Endometrial microvascular endothelial cells (primary cell): Measurements from ENCODE around the gene INTS11. TPM values are rescaled to one million over a fixed set of nuclear protein-coding genes. Genes with fewer than 3 reads are reported as not detected.

Source experiments
- in situ Hi-C: cut with HindIII; loops from 2 replicates; pipeline ENCODE4 v1.10.0; 2017; ENCODE audit warnings: low sequenced_read_pairs, low pct_unique_long_range_greater_than_20kb; ENCODE audit errors: inconsistent ontology term
- total RNA-seq: library from RNA; depleted of rRNA; stranded (reverse); fragments of >200 nt; gene quantifications from one replicate; pipeline ENCODE4 v1.2.3, GENCODE V29; 2015; ENCODE audit errors: inconsistent ontology term

INTS11 gene
- total RNA-seq, 1 donor from 2014 or later = 99.3 TPM

DNA sequence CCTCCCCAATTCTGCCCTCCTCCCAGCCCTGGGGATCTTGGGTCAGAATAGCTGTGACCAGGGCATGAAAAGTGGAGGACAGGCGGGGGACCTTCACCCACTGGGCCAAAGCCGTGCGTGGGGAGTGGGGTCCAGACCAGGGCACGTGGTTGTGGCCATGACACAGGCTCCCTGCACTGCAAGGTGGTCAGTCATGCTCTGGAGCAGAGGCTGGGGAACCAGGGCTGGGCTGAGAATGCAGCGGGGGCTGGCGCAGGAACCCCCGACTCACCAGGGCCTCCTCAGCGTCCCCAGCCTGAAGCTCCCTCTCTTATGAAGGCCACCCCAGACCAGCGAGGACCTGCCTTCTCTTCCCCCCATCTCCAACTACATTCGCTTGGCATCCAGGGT, 22.0 kb upstream of the INTS11 start:
- in situ Hi-C loops = no loop called here

DNA sequence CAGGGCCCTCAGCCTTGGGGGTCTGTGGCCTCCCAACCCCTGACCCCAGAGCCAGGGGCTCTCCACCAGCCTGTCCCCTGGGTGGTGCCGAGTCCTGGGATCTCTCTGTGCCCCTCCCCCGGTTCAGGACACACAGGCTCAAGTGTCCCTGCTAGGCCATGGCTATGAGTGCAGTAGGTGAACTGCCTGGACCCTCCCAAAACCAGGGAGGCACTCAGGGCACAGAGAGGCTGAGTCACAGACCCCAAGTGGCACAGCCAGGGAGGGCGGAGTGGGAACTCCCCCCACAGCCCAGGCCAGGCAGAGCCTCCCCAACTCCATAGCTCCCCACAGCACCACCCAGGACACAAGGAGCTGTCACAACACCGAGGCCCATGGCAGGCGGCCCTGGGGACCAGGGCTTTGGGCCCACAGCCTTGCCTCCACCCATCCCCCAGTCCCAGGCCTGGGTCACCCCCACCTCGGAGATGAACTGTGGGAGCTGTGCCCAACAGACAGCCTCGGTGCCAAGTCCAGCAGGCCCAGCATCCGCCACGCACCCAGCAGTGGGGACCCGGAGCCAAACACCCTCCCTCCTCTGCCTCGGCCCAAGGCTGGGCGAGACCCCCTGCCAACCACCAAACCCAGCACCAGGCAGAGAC, 21.5 kb upstream of the INTS11 start:
- in situ Hi-C loops = no loop called here

DNA sequence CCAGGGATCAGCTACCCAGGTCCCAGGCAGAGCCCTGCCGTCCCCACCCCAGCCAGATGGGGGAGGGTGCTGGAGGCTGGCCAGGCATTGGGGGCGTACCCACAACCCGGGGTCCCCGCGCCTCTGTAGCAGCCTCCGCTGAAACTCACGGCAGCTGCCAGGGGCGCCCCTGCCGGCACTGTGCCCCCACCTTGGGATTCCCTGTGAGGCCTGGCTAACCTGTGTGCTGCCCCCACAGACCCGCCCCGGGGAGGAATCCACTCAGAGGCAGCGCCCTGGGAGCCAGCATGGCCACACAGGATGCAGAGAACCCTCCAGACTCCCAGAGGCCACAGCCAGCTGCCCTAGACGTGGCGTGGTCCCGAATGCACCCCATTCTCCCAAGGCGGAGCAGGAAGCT, 20.9 kb upstream of the INTS11 start:
- in situ Hi-C loops = no loop called here

GRCh38 chr1:1344655-1345361, 20.3 kb upstream of the INTS11 start:
- in situ Hi-C loops = no loop called here

- in situ Hi-C loops = no loop called here
Observed at GRCh38 chr1:1343811-1344421, 19.5 kb upstream of the INTS11 start.

GRCh38 chr1:1342584-1343115, 18.2 kb upstream of the INTS11 start:
- in situ Hi-C loops = no loop called here

GRCh38 chr1:1342061-1342562, 17.7 kb upstream of the INTS11 start:
- in situ Hi-C loops = no loop called here

DNA sequence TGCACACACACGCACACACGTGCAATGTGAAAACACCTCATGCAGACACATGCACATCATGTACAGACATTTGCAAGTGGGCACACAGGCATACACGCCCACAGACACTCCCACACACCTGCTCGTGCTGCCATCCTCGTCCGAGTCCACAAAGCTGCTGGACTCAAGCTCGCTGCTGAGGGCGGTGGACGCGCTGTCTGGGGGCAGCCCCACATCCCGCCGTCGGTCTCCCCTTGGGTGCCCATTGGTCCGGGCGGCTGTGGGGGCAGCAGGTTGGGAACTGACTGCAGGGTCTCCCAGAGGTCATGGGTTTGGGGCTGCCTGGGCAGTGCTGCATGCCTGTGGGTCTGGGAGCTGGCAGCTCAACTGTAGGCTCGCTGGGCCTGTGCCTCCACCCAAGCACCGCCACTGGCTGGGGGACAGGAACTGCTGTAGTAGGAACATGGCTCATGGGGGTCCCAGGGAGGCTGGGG, 17.1 kb upstream of the INTS11 start:
- in situ Hi-C loops = no loop called here

GRCh38 chr1:1340791-1341548, 16.5 kb upstream of the INTS11 start:
- in situ Hi-C loops = no loop called here

GRCh38 chr1:1340185-1340584, 15.7 kb upstream of the INTS11 start:
- in situ Hi-C loops = no loop called here

- in situ Hi-C loops = no loop called here
Observed at GRCh38 chr1:1338278-1338677, 13.8 kb upstream of the INTS11 start.

- in situ Hi-C loops = no loop called here
Observed at GRCh38 chr1:1337793-1338147, 13.3 kb upstream of the INTS11 start.

DNA sequence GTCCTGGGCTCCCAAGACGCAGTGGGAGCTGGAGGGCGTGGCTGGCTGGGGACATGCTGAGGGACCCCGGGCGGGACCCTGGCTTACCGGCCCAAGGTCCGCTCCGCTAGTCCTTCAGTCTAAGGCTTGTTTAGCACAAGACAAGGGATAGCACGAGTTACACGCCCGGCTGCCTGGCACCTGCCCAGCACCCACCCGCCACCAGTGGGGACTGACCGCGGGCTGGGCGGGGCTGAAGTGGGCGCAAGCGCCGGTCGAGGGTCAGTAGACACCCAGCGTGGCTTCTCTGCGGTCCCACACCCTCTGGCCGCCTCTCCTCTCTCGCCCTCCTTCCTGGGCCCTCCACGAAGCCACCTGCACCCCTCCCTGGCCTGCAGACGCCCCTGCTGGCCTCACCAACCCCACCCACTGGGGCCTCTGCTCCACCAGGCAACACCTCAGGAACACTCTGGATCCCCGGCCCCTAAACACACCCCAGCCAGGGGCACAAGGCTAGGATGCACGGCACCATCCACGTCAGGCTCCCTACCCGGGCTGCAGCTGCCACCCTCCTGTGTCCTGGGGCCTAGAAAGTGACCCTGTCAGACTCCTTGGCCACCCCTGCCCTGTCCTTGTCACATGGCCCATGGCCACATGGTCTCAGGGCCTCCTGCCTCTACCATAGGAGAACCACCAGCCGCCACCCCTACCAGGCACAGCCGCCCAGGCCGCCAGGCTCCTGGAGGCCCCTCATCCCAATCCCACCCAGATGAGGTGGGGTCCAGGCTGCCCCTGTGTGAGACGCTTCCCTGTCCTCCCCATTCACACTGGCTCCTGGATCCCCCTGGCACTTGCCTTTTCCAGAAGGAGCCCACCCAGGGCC, 12.7 kb upstream of the INTS11 start:
- in situ Hi-C loops = no loop called here

- in situ Hi-C loops = no loop called here
Observed at GRCh38 chr1:1336446-1336845, 12.0 kb upstream of the INTS11 start.

DNA sequence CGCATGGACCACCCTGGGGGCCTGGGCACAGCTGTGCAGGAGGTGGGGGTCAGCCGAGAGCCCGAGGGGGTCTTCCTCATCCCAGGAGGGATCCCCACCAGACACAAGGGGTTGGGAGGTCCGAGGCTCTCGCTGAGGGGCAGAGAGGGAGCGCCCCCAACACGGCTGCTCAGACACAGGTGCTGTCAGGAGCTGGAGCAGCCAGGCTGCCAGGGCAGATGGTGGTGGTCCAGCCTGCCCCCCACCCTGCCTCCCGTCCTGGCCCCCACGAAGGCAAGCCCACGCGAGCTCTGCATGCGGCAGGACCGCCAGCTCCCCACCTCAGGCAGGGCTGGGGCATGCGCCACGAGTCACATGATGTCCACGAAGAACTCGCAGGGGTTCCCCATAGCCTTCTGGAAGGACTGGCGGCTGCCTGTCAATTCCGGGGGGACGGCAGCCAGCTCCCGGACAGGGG, 11.4 kb upstream of the INTS11 start:
- in situ Hi-C loops = no loop called here

- in situ Hi-C loops = no loop called here
Observed at GRCh38 chr1:1335283-1335682, 10.8 kb upstream of the INTS11 start.

GRCh38 chr1:1334835-1335234, 10.4 kb upstream of the INTS11 start:
- in situ Hi-C loops = no loop called here

DNA sequence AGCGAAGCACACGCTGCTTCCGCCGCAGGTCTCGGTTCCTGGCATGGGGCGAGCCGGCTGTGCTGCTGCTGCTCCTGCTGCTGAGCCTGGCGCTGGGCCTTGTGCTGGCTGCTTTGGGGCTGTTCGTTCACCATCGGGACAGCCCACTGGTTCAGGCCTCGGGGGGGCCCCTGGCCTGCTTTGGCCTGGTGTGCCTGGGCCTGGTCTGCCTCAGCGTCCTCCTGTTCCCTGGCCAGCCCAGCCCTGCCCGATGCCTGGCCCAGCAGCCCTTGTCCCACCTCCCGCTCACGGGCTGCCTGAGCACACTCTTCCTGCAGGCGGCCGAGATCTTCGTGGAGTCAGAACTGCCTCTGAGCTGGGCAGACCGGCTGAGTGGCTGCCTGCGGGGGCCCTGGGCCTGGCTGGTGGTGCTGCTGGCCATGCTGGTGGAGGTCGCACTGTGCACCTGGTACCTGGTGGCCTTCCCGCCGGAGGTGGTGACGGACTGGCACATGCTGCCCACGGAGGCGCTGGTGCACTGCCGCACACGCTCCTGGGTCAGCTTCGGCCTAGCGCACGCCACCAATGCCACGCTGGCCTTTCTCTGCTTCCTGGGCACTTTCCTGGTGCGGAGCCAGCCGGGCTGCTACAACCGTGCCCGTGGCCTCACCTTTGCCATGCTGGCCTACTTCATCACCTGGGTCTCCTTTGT, 9.2 kb upstream of the INTS11 start:
- in situ Hi-C loops = no loop called here
